ENCODE data around the gene CLK2. TPM values are rescaled to one million over a fixed set of nuclear protein-coding genes. Genes with fewer than 3 reads are reported as not detected.
A peak's percentile ranks its signal among the peaks of the same experiment; 100 is the strongest.

The CLK2 gene
- total and polyA plus RNA-seq, 2 of the 13 experiments (the other 11 are each of a cell fraction or from before 2014, with no cell fraction given): 20.1 to 73.5 TPM

DNA sequence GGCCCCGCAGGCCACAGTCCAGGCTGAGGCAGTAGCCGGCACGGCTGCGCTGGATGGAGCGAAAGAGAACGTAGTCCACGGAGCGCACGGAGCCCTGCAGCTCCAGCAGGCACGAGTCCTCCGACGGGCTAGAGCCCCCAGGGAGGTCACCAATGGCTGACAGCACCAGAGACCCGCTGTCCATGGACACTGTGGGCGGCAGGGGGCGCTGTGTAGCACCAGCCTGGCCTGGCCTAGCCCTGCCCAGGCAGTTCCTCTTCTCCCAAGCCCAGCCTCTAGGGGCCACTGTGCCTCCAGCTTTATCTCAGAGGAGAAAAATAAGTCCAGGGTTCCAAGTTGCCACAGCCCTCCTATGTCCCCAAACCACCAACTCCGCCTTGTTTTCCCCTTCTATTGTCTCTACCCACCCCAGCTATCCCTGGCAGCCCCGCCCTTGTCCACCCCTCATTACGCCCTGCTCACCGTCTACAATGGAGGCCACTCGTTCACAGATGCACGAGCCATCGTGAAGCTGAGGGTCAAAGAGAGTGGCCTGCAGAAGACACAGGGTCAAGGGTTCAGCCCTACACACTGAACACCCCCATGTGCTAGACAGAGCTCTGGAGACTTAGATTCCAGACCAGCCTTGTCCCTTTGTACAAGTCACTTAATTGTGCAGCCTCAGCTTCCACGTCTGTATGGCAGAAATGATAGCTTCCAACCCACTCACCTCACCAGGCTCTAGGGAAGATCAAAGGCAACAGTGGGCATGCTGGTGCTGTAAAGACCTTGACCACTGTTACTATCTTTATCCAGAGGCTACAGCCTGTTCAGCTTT is 22.5 kb downstream of the CLK2 start (continued):
- TF ChIP-seq ZFP37 (CRISPR knock-in tag; IDR thresholded peaks at IDR 0.05; ENCODE audit: borderline replicate concordance) (no peak), MEF2D (CRISPR knock-in tag; IDR thresholded peaks at IDR 0.05) (peak; percentile 98), MAFG (CRISPR knock-in tag; IDR thresholded peaks at IDR 0.05) (no peak), NR2F1 (CRISPR knock-in tag; IDR thresholded peaks at IDR 0.05) (peak; percentile 31 to 56; a peak in 1 of 4 replicates), ZNF562 (CRISPR knock-in tag; IDR thresholded peaks at IDR 0.05; ENCODE audit: borderline replicate concordance) (no peak), MIXL1 (CRISPR knock-in tag; IDR thresholded peaks at IDR 0.05) (no peak), ZNF629 (CRISPR knock-in tag; conservative IDR thresholded peaks at IDR 0.05) (peak; percentile 79), TBX2 (CRISPR knock-in tag; IDR thresholded peaks at IDR 0.05; ENCODE audit: borderline replicate concordance) (peak; percentile 41; the same call in 1 of the 2 replicates), TP53 (CRISPR knock-in tag; conservative IDR thresholded peaks at IDR 0.05) (no peak), TEF (CRISPR knock-in tag; IDR thresholded peaks at IDR 0.05) (no peak), ZBED4 (CRISPR knock-in tag; IDR thresholded peaks at IDR 0.05; ENCODE audit: borderline replicate concordance) (no peak), ZNF589 (CRISPR knock-in tag; conservative IDR thresholded peaks at IDR 0.05) (0 out of 2 replicates have a peak, but pooled peaks have one; percentile 35), ZNF496 (CRISPR knock-in tag; IDR thresholded peaks at IDR 0.05; ENCODE audit: insufficient replicate concordance) (no peak), NFE2 (CRISPR knock-in tag; IDR thresholded peaks at IDR 0.05) (no peak), U2AF1 (optimal IDR thresholded peaks at IDR 0.05; ENCODE audit: low read depth, low read length) (no peak), BORCS8-MEF2B (CRISPR knock-in tag; IDR thresholded peaks at IDR 0.05) (peak; percentile 49; the same call in 1 of the 2 replicates), SP5 (CRISPR knock-in tag; IDR thresholded peaks at IDR 0.05; ENCODE audit: borderline replicate concordance, low read depth) (0 out of 2 replicates have a peak, but pooled peaks have one; percentile 8), NRL (CRISPR knock-in tag; IDR thresholded peaks at IDR 0.05; ENCODE audit: borderline replicate concordance) (no peak), ZNF564 (CRISPR knock-in tag; IDR thresholded peaks at IDR 0.05) (no peak), IKZF4 (CRISPR knock-in tag; IDR thresholded peaks at IDR 0.05; ENCODE audit: borderline replicate concordance, low read depth, not compliant biosample characterization) (no peak)
- TF ChIP-seq, protein P1, sequence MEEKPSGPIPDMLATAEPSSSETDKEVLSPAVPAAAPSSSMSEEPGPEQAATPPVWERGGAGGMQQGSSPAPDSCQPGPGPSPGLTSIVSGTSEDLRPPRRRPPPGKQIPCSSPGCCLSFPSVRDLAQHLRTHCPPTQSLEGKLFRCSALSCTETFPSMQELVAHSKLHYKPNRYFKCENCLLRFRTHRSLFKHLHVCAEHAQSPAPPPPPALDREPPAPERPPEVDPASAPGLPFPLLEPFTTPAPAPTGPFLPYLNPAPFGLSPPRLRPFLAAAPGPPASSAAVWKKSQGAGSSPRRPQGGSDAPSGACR (CRISPR knock-in tag; IDR thresholded peaks at IDR 0.05): 0 out of 2 replicates have a peak, but pooled peaks have one; percentile 66
- TF ChIP-seq, protein P2, sequence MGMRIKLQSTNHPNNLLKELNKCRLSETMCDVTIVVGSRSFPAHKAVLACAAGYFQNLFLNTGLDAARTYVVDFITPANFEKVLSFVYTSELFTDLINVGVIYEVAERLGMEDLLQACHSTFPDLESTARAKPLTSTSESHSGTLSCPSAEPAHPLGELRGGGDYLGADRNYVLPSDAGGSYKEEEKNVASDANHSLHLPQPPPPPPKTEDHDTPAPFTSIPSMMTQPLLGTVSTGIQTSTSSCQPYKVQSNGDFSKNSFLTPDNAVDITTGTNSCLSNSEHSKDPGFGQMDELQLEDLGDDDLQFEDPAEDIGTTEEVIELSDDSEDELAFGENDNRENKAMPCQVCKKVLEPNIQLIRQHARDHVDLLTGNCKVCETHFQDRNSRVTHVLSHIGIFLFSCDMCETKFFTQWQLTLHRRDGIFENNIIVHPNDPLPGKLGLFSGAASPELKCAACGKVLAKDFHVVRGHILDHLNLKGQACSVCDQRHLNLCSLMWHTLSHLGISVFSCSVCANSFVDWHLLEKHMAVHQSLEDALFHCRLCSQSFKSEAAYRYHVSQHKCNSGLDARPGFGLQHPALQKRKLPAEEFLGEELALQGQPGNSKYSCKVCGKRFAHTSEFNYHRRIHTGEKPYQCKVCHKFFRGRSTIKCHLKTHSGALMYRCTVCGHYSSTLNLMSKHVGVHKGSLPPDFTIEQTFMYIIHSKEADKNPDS (CRISPR knock-in tag; IDR thresholded peaks at IDR 0.05): no peak

All from HepG2 (cell line).